WTC11 (cell line): Measurements from ENCODE around the gene ZFP3. TPM values are rescaled to one million over a fixed set of nuclear protein-coding genes. Genes with fewer than 3 reads are reported as not detected.

ENCODE experiments used
- ATAC-seq: fragments of 200-7000 bp; cut with Tn5 transposase; 2 replicates; pipeline ENCODE4 v1.10.0; 2021; ENCODE audit warnings: mild to moderate bottlenecking, moderate library complexity
- CTCF ChIA-PET: fragments of 300-600 bp; sonication (Branson Sonifier 250); formaldehyde crosslinking; loops from one replicate; lab custom pipeline; 2021; ENCODE audit warnings: antibody characterized with exemption; lab: Charles Lee
- POLR2A ChIA-PET: fragments of 350-600 bp; sonication (Branson Sonifier 250); formaldehyde crosslinking; loops from one replicate; lab custom pipeline; 2021; ENCODE audit warnings: antibody characterized with exemption; lab: Charles Lee
- DNase-seq: peaks from one replicate; pipeline ENCODE4 v3.0.0; 2021; ENCODE audit warnings: low spot score
- H3K27ac Mint-ChIP-seq: 2 replicates; pipeline ENCODE4 v1.8.0; 2021; ENCODE audit warnings: mixed read lengths
- H3K27me3 Mint-ChIP-seq: 2 replicates; pipeline ENCODE4 v1.8.0; 2021; ENCODE audit warnings: low read depth, mild to moderate bottlenecking, moderate library complexity, mixed read lengths
- H3K36me3 Mint-ChIP-seq: 2 replicates; pipeline ENCODE4 v1.8.0; 2021; ENCODE audit warnings: mixed read lengths
- H3K4me1 Mint-ChIP-seq: 2 replicates; pipeline ENCODE4 v1.8.0; 2022; ENCODE audit warnings: mixed read lengths
- H3K4me3 Mint-ChIP-seq: 2 replicates; pipeline ENCODE4 v1.8.0; 2021; ENCODE audit warnings: mild to moderate bottlenecking, moderate library complexity, mixed read lengths
- H3K9me3 Mint-ChIP-seq: 2 replicates; pipeline ENCODE4 v1.8.0; 2021; ENCODE audit warnings: mixed read lengths
- CTCF ChIP-seq: fragments of 200-600 bp; IDR thresholded peaks from 2 replicates; pipeline ENCODE4 v1.8.0; 2022; ENCODE audit warnings: antibody characterized with exemption
- OVOL2 ChIP-seq: fragments of 250-450 bp; sonication (Bioruptor Pico); IDR thresholded peaks from 2 replicates; pipeline ENCODE4 v1.9.0; 2021; ENCODE audit warnings: mild to moderate bottlenecking, borderline replicate concordance
- PRDM15 ChIP-seq: sonication (generic); formaldehyde crosslinking; IDR thresholded peaks from 2 replicates; pipeline ENCODE4 v1.8.0; 2022; ENCODE audit warnings: missing genetic modification reagents
- RELA ChIP-seq: sonication (generic); formaldehyde crosslinking; IDR thresholded peaks from 2 replicates; pipeline ENCODE4 v1.8.1; 2022; ENCODE audit warnings: missing genetic modification reagents, mild to moderate bottlenecking, borderline replicate concordance
- RORB ChIP-seq: fragments of 250-450 bp; sonication (Bioruptor Pico); IDR thresholded peaks from 2 replicates; pipeline ENCODE4 v1.9.0; 2021; ENCODE audit warnings: mild to moderate bottlenecking
- SMAD3 ChIP-seq: sonication (generic); formaldehyde crosslinking; IDR thresholded peaks from 2 replicates; pipeline ENCODE4 v1.8.0; 2022; ENCODE audit warnings: missing genetic modification reagents, mild to moderate bottlenecking, borderline replicate concordance
- USF2 ChIP-seq: sonication (generic); formaldehyde crosslinking; IDR thresholded peaks from 2 replicates; pipeline ENCODE4 v1.8.1; 2023; ENCODE audit warnings: mild to moderate bottlenecking, missing genetic modification reagents, moderate library complexity
- total RNA-seq: library from RNA; stranded (reverse); gene quantifications from 3 replicates; pipeline ENCODE4 v1.2.3, GENCODE V29; 2021
- TF ChIP-seq, protein P1 (sequence below): sonication (generic); formaldehyde crosslinking; IDR thresholded peaks from 2 replicates; pipeline ENCODE4 v1.8.0; 2023; ENCODE audit warnings: missing genetic modification reagents, mild to moderate bottlenecking, borderline replicate concordance
- TF ChIP-seq, protein P2 (sequence below): sonication (generic); formaldehyde crosslinking; IDR thresholded peaks from 2 replicates; pipeline ENCODE4 v1.8.0; 2023; ENCODE audit warnings: mild to moderate bottlenecking, missing genetic modification reagents
- TF ChIP-seq, protein P3 (sequence below): sonication (generic); formaldehyde crosslinking; IDR thresholded peaks from 2 replicates; pipeline ENCODE4 v1.8.1; 2022; ENCODE audit warnings: low read depth, missing genetic modification reagents, borderline replicate concordance

Gene ZFP3
- total RNA-seq, 1 experiment from 2014 or later: 0.66 TPM

DNA sequence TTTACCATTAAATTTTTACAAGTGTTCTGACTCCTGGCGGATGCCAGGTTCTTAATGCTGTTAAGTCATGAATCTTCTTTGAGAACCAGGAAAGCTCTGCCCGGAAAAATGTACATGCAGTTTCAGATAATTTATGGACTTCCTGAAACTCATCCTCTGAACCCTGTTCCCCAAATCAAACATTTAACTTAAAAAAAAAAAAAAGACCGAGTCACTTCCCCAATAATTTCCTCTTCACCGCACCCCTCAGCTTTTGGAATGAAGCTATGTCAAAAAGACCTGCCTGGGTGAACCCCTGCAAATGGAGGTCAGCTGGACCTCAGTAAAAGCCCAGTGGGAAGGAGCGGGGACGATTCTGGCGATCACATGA is 18.4 kb downstream of the ZFP3 start (continued):
- TF ChIP-seq RELA (CRISPR knock-in tag) (no peak), OVOL2 (CRISPR knock-in tag) (no peak), CTCF (no peak), PRDM15 (CRISPR knock-in tag) (no peak), RORB (CRISPR knock-in tag) (no peak)
- TF ChIP-seq, protein P1, sequence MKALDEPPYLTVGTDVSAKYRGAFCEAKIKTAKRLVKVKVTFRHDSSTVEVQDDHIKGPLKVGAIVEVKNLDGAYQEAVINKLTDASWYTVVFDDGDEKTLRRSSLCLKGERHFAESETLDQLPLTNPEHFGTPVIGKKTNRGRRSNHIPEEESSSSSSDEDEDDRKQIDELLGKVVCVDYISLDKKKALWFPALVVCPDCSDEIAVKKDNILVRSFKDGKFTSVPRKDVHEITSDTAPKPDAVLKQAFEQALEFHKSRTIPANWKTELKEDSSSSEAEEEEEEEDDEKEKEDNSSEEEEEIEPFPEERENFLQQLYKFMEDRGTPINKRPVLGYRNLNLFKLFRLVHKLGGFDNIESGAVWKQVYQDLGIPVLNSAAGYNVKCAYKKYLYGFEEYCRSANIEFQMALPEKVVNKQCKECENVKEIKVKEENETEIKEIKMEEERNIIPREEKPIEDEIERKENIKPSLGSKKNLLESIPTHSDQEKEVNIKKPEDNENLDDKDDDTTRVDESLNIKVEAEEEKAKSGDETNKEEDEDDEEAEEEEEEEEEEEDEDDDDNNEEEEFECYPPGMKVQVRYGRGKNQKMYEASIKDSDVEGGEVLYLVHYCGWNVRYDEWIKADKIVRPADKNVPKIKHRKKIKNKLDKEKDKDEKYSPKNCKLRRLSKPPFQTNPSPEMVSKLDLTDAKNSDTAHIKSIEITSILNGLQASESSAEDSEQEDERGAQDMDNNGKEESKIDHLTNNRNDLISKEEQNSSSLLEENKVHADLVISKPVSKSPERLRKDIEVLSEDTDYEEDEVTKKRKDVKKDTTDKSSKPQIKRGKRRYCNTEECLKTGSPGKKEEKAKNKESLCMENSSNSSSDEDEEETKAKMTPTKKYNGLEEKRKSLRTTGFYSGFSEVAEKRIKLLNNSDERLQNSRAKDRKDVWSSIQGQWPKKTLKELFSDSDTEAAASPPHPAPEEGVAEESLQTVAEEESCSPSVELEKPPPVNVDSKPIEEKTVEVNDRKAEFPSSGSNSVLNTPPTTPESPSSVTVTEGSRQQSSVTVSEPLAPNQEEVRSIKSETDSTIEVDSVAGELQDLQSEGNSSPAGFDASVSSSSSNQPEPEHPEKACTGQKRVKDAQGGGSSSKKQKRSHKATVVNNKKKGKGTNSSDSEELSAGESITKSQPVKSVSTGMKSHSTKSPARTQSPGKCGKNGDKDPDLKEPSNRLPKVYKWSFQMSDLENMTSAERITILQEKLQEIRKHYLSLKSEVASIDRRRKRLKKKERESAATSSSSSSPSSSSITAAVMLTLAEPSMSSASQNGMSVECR (CRISPR knock-in tag): no peak
- TF ChIP-seq, protein P2, sequence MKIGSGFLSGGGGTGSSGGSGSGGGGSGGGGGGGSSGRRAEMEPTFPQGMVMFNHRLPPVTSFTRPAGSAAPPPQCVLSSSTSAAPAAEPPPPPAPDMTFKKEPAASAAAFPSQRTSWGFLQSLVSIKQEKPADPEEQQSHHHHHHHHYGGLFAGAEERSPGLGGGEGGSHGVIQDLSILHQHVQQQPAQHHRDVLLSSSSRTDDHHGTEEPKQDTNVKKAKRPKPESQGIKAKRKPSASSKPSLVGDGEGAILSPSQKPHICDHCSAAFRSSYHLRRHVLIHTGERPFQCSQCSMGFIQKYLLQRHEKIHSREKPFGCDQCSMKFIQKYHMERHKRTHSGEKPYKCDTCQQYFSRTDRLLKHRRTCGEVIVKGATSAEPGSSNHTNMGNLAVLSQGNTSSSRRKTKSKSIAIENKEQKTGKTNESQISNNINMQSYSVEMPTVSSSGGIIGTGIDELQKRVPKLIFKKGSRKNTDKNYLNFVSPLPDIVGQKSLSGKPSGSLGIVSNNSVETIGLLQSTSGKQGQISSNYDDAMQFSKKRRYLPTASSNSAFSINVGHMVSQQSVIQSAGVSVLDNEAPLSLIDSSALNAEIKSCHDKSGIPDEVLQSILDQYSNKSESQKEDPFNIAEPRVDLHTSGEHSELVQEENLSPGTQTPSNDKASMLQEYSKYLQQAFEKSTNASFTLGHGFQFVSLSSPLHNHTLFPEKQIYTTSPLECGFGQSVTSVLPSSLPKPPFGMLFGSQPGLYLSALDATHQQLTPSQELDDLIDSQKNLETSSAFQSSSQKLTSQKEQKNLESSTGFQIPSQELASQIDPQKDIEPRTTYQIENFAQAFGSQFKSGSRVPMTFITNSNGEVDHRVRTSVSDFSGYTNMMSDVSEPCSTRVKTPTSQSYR (CRISPR knock-in tag): no peak
- TF ChIP-seq, protein P3, sequence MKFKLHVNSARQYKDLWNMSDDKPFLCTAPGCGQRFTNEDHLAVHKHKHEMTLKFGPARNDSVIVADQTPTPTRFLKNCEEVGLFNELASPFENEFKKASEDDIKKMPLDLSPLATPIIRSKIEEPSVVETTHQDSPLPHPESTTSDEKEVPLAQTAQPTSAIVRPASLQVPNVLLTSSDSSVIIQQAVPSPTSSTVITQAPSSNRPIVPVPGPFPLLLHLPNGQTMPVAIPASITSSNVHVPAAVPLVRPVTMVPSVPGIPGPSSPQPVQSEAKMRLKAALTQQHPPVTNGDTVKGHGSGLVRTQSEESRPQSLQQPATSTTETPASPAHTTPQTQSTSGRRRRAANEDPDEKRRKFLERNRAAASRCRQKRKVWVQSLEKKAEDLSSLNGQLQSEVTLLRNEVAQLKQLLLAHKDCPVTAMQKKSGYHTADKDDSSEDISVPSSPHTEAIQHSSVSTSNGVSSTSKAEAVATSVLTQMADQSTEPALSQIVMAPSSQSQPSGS (CRISPR knock-in tag): no peak

DNA sequence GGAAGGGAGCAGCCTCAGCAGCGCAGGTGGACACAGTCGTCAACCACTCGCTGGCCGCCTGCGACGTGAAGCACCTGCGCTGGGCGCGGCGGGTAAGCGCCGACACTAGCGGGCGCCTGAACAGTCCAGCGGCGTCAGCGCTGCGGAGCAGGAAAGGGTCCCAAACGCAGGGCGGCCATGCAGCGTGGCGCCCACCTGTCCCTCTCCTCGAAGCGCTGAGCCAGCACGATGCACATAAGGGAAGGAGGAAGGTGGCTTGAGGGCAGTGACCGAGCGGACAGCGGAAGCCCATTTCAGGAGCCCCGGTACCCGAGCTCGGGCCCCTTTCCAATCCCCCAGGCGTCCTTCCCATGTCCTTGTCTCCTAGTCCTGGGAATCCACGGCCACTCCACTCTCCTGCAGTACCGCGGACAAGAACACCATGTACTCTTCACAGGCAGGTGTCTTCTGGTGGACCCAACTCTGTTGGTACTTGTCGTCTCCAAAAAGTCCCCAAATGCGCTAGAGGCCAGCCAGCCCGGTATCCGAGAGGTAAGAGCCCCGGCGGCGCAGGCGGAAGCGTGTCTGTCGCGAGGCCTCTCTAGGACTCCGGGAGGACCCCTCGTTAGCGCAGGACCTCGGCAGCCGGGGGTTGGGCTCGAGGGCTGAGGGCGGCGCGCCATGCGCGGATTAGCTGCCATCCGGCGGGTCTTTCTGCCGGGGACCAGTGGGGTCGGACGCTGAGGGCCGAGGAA is 19.0 kb downstream of the ZFP3 start:
- Mint-ChIP-seq H3K27ac (peak overlapping the region; percentile 84), H3K9me3 (peaks cover 44% of the 10 kb centered on the region), H3K27me3 (peaks cover 62% of the 10 kb centered on the region), H3K4me3 (peak overlapping the region; percentile 89), H3K4me1 (0 out of 2 replicates have a peak, but pooled peaks cover 6% of the 10 kb centered on the region), H3K36me3 (peaks cover 33% of the 10 kb centered on the region)
- ATAC-seq (peak; percentile 95), DNase-seq (peak; percentile 92)
- CTCF ChIA-PET: interaction anchor here (1.2 kb wide), 1 partner anchor 141 kb away, joined by 3 read pairs; no protein-coding TSS in a partner anchor
- POLR2A ChIA-PET: interaction anchor here (1.4 kb wide), 1 partner anchor 17 kb away, joined by 3 read pairs; no protein-coding TSS in a partner anchor
- TF ChIP-seq, protein P3 (CRISPR knock-in tag): peak; percentile 97
- TF ChIP-seq SMAD3 (CRISPR knock-in tag) (peak; percentile 99), RELA (CRISPR knock-in tag) (peak; percentile 97), USF2 (CRISPR knock-in tag) (peak; percentile 52)
- TF ChIP-seq, protein P1 (CRISPR knock-in tag): peak; percentile 99
